ENCODE data around the gene FILIP1.

DNA sequence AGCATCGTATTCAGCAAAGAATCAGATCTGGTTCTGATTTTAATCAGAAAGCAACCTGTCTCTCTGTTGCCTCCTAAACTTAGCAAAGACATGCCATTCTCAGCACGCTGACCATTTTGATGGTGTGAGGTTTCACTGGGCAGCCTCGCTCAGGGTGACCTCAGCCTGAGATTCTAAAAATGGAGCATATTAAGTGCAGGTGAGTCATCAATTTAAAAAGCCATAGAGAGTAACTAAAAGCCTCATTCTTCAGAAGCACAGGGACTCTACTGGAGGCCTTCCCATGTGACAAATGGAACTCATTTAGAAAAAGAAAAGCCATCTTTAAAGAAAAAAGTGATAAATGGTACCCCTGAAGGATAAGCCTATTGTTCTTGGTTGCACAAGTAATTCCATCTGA lies 91.3 kb downstream of the FILIP1 start:
- TF ChIP-seq EZH2phosphoT487 (IDR thresholded peaks at IDR 0.05; ENCODE audit: low read depth), result no peak
- TF ChIP-seq, protein P1, sequence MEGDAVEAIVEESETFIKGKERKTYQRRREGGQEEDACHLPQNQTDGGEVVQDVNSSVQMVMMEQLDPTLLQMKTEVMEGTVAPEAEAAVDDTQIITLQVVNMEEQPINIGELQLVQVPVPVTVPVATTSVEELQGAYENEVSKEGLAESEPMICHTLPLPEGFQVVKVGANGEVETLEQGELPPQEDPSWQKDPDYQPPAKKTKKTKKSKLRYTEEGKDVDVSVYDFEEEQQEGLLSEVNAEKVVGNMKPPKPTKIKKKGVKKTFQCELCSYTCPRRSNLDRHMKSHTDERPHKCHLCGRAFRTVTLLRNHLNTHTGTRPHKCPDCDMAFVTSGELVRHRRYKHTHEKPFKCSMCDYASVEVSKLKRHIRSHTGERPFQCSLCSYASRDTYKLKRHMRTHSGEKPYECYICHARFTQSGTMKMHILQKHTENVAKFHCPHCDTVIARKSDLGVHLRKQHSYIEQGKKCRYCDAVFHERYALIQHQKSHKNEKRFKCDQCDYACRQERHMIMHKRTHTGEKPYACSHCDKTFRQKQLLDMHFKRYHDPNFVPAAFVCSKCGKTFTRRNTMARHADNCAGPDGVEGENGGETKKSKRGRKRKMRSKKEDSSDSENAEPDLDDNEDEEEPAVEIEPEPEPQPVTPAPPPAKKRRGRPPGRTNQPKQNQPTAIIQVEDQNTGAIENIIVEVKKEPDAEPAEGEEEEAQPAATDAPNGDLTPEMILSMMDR (IDR thresholded peaks at IDR 0.05; ENCODE audit: low read depth, low read length), result no peak

All from OCI-LY3 (cell line).